Muscle of back (tissue), 11 donors: ENCODE results near the gene SETD1B. TPM values are rescaled to one million over a fixed set of nuclear protein-coding genes. Genes with fewer than 3 reads are reported as not detected.

Source experiments
- DNase-seq, 3 donors: peaks; one replicate each; pipeline versions ENCODE4 v3.0.0 to v3.0.0-alpha.2; 2013
- polyA plus RNA-seq, 10 donors: library from polyadenylated mRNA; unstranded; fragments of 120-200 nt; gene quantifications; one replicate each; pipeline ENCODE4 v1.2.1, GENCODE V29; 2013; ENCODE audit not compliant: insufficient read length in 10 of 10

SETD1B gene
- polyA plus RNA-seq, 10 donors, result 6.6 to 11.2 (median 8.7) TPM

DNA sequence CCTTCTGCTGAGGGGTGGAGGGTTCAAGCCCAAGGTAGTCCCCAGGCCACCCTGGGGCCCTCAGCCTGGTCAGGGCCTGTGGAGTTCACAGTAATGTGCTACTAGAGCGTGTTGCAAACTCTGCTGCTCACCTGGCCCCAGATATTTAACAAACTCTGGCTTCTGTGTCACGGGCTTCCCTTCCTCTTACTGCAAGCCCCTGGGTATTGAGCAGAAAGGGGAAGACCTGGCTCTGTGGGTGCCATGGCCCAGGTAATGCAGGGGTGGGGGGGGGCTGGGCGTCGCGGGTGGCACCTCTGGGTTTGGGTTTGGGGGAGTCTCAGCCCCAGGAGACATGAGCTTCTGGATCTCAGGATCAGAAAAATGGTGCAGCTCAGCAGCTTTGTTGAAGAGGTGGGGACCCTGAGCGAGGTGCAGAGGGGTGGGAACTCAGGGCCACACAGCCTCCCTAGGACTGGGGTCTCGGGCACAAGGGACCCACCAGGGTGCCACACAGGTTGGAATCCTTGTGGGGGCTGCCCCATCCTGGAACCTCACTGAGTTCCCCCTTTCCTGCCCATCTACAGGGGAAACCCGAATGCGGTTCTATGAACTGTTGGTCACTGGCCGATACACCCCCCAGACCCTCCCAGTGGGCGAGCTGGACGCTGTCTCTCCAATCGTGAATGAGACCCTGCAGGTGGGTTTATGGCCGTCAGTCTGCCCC, 4.0 kb downstream of the SETD1B start:
- no peak for DNase-seq

DNA sequence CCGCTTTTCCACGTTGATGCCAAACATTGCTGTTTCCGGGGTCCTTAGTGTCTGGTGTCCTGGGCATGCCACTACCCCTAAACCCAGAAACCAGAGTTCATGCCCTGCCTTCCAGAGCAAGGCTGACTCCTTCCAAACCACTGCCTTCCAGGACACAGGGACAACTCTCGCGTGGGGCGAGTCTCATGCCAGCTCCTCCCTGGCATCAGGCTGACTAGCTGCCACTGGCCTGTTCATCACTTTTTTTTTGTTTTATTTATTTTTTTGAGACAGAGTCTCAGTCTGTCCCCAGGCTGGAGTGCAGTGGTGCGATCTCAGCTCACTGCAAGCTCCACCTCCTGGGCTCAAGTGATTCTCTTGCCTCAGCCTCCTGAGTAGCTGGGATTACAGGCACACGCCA, 4.8 kb downstream of the SETD1B start:
- no peak for DNase-seq

DNA sequence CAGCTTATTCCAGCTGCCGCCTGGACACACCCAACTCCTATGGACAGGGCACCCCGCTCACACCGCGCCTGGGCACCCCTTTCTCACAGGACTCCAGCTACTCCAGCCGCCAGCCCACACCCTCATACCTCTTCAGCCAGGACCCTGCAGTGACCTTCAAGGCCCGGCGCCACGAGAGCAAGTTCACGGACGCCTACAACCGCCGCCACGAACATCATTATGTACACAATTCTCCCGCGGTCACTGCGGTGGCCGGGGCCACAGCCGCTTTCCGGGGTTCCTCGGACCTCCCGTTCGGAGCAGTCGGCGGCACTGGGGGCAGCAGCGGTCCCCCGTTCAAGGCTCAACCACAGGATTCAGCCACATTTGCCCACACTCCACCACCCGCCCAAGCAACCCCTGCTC, 5.9 kb downstream of the SETD1B start:
- no peak for DNase-seq

DNA sequence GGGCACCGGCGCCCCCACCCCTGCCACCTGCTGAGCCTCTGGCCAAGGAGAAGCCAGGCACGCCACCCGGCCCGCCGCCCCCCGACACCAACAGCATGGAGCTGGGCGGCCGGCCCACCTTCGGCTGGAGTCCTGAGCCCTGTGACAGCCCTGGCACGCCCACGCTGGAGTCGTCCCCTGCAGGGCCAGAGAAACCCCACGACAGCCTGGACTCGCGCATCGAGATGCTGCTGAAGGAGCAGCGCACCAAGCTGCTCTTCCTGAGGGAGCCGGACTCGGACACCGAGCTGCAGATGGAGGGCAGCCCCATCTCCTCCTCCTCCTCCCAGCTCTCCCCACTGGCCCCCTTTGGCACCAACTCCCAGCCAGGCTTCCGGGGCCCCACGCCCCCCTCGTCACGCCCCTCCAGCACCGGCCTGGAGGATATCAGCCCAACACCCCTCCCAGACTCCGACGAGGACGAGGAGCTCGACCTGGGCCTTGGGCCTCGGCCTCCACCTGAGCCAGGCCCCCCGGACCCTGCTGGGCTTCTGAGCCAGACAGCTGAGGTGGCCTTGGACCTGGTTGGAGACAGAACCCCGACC, 6.5 kb downstream of the SETD1B start:
- no peak for DNase-seq

DNA sequence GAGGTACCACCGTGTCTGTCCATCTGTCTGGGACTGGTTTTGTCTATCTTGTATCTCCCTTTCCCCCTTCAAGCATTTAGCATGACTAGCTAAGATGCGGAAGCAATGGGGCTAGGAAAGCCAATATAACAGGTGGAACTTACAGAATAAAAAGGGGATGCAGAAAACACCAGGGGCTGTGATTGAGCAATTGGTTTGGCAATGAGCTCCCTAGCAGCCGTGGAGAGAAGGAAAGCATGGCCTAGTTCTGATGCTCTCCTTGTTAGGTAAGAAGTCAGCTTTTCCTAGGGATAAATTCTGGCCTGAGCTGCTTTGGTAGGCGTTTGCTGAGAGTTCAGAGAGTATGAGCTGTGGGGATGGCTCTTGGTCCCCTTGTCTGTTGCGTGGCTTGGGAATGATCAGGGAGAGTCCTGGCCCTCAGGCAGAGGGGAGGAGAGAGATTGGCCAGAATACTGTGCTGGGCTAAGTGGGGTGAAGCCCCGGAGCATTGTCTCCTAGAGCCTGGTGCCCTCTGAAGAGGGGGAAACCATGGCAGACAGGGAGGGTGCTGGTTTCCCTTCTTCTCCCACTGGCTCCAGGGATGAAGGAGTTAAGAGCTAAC, 7.1 kb downstream of the SETD1B start:
- peak in 1 of 3 donors; percentile 30 for DNase-seq

DNA sequence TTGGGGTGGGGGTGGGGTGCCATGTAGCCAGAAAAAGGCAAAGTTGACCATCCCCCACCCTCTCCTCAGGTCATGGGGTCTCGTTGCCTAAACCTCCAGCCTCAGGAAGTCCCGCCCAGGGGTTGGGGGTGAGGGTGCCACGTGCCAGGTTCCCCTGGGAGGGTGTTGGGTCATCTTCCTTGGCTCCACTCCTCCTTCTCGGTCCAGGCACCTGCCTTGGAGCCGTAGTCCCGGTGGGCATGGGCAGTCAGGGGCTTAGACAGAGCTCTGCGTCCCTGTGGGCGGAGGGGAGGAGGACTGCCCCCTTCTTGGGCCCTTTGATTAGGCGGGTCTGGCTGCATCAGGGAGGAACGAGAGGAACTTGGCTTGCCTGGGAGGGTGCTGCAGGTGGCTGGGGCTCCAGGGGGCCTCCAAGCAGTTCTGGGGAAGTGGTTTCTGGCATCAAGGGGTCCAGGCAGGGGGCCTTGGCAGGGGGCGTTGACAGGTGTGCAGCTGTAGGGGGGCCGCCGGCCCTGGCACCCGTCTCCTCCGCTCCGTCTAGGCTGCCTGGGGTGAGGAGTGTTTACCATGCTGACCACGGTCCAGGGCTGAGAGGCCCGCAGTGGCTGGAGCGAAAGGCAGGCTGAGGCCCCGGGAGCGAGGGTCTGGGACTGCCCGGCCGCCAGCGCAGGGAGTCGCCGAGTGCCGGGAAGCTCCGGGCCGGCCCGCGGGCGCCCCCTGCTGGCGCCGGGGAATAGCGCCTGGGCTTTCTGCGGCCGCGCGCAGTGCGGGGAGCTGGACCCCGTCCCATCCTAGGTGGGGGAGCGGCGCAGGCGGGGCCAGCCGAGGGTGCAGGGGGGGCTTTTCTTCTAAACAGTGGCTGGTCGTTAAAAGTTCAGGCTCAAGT, 7.9 kb downstream of the SETD1B start:
- DNase-seq, result peak in 2 of 3 donors; percentile 86 to 89

DNA sequence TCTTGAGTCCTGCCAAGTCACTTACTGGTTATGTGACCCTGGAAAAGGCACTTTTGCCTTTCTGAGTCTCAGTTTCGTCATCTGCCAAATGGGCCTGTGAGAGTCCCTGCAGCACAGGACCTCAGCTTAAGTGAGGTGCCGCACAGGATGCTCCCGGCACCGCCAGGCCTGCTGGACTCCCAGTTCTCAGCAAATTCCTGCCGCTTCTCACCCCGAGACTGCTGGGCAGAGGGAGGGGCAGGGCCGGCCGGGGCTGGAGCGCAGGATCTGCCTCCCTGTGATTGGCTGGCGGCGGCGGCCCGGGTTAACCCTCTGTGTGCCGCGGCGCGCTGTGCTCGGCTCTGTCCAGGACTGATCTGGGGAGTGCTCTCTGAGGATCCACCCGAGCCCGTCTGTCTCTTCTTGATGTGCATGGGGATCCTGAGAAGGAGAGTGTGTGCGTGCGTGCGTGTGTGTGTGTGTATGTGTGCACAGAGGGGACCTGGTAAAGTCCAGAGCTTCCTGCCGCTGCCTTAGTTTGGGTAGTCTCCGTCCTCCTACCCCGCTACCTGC, 8.6 kb downstream of the SETD1B start:
- peak in 2 of 3 donors; percentile 55 to 85 for DNase-seq

DNA sequence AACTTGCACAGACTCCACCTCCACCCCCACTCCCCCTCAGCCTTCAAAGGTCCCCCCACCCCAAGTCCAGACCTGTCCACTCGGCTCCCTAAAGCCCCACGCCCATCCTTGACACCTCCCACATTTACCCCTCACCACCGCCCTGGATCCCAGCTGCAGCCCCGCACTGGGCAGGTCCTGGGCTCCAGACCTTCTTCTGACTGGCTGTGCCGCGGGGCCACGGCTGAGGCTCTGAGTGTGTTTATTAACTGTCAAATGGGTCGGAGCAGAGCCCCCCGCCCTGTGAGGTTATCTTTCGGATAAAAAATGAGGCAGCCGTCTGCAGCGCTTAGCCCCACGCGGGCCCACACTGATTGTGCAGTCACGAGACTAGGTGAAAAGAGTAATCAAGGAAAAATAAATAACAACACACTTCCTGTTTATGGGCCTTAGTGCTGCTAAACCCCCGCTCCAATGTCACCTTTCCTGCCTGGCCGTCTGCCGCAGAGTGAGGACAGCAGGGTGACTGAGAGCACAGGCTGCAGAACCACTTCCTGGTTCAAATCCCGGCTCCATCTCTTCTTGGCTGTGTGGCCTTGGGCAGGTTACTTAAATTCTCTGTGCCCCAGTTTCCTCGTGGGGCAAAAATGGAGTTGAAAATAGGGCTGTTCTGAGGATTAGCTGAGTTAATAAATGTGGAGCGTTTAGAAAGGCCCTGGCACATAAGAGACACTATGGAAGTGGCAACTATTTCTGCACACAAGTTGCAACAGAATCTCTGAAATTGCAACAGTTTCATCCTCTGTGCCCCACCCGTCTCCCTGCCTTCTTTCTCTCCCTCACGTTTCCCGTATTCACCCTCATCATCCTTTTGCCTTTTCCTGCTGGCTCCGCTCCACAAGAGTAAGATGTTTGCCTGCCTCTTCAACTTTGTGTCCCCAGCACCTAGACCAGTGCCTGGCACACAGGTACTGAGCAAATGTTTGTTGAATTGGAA, 9.4 kb downstream of the SETD1B start:
- no peak for DNase-seq

DNA sequence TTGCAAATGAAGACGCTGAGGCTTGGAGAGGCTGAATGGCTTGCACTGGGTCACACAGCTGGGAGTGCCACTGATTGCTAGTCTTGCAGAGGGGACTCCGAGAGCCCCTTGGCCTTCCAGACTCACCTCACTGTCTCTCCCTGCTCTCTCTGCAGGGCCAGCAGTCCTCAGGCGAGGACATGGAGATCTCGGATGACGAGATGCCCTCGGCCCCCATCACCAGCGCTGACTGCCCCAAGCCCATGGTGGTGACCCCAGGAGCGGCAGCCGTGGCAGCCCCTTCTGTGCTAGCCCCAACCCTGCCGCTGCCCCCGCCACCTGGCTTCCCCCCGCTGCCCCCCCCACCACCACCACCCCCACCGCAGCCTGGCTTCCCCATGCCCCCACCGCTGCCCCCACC, 10.1 kb downstream of the SETD1B start:
- no peak for DNase-seq

DNA sequence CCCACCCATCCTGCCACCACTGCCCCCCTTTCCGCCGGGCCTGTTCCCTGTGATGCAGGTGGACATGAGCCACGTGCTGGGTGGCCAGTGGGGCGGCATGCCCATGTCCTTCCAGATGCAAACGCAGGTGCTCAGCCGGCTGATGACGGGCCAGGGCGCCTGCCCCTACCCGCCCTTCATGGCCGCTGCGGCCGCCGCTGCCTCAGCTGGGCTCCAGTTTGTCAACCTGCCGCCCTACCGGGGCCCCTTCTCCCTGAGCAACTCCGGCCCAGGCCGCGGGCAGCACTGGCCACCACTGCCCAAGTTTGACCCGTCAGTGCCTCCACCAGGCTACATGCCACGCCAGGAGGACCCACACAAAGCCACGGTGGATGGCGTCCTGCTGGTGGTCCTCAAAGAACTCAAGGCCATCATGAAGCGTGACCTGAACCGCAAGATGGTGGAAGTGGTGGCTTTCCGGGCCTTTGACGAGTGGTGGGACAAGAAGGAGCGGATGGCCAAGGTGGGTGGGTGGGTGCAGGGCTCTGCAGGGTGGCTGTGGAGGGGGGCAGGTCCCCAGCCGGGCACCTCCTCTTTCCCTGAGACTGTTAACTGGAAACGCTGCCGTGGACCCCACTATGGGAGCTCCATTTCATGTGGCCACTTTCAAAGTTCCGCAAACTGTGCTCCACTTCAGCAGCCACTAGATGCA, 10.8 kb downstream of the SETD1B start:
- no peak for DNase-seq

DNA sequence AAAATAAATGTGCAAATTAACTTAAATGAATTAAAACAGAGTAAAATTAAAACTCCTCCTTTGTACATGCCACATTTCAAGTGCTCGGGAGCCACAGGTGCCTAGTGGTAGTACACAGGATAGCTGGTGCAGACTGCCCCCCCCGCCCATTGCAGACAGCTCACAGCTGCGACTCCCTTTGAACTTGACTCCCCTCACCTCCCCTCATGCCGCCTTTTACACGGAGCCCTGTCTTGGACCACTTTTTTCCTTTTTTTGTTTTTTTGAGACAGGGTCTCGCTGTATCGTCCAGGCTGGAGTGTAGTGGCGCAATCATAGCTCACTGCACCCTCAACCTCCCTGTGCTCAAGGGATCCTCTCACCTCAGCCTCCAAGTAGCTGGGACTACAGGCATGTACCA, 11.5 kb downstream of the SETD1B start:
- no peak for DNase-seq

DNA sequence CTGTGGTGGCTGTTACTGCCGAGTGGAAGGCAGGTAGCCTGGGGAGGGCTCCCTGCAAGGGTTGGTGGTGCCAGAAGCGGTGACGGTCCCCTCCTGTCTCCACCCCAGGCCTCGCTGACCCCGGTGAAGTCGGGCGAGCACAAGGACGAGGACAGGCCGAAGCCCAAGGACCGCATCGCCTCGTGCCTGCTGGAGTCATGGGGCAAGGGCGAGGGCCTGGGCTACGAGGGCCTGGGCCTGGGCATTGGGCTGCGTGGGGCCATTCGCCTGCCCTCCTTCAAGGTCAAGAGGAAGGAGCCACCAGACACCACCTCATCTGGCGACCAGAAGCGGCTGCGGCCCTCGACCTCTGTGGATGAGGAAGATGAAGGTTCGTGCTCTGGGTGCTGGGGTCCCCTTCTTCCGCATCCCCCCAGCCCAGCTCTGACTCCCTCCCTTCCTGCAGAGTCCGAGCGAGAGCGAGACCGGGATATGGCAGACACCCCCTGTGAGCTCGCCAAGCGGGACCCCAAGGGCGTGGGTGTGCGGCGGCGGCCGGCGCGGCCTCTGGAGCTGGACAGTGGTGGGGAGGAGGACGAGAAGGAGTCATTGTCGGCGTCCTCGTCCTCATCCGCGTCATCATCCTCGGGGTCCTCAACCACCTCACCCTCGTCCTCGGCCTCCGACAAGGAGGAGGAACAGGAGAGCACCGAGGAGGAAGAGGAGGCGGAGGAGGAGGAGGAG, 13.3 kb downstream of the SETD1B start:
- no peak for DNase-seq

DNA sequence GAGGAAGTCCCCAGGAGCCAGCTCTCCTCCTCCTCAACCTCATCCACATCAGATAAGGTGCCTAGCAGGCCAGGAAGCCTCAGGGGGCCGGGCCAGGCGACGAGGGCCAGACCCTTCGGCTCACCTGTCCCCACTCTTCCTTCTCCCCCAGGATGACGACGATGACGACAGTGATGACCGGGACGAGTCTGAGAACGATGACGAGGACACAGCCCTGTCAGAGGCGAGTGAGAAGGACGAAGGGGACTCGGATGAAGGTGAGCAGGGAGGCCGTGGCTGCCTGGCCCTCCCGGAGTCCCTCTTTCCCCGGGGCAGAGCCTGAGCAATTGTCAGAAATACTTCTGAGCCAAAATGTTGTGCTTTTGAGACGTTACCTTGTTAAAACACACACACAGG, 13.8 kb downstream of the SETD1B start:
- no peak for DNase-seq

DNA sequence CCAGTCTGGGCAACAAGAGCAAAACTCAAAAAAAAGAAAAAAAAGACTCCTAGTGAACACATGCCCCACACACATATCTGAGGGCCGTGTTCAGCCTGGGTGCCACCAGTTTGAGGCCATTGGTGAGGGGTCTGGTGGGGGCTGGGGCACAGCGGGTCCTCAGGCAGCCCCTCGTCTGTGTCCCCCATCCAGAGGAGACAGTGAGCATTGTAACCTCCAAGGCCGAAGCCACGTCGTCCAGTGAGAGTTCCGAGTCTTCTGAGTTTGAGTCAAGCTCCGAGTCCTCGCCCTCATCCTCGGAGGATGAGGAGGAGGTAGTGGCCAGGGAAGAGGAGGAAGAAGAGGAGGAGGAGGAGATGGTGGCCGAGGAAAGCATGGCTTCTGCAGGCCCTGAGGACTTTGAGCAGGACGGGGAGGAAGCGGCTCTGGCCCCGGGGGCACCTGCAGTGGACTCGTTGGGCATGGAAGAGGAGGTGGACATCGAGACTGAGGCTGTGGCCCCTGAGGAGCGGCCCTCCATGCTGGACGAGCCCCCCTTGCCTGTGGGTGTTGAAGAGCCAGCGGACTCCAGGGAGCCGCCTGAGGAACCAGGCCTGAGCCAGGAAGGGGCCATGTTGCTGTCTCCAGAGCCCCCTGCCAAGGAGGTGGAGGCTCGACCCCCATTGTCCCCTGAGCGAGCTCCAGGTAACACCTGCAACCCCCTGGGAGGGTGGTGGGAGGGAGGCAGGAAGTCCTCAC, 15.6 kb downstream of the SETD1B start:
- no peak for DNase-seq

DNA sequence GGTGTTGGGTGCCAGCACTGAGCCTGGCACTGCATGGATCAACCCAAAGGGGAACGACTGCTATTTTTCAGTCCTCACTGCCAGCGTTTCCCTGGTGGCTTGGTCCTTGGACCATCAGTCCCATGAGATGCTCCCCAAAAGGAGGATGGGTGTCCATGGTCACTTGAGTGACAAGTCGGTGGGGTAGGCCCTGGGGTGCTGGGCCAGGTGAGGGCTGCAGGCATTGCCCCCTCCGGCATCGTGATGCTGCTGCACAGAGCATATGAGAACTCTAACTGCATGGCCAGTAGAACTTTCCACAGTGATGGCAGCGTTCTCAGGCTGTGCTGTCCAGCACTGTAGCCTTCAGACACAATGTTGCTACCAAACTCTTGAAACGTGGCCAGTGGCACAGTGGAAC, 16.2 kb downstream of the SETD1B start:
- no peak for DNase-seq

DNA sequence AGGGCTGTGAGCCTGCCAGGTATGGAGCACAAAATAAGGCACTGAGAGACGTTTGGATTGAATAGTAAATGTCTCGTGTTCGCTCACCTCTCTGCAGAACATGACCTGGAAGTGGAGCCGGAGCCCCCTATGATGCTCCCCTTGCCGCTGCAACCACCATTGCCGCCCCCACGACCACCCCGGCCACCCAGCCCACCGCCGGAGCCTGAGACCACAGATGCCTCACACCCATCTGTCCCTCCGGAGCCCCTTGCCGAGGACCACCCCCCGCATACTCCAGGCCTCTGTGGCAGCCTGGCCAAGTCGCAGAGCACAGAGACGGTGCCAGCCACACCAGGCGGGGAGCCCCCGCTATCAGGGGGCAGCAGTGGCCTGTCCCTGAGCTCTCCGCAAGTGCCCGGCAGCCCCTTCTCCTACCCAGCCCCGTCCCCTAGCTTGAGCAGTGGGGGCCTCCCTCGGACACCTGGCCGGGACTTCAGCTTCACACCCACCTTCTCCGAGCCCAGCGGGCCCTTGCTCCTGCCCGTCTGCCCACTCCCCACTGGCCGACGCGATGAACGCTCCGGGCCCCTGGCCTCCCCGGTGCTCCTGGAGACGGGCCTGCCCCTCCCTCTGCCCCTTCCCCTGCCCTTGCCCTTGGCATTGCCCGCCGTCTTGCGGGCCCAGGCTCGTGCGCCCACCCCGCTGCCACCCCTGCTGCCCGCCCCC, 18.7 kb downstream of the SETD1B start:
- DNase-seq, result no peak

DNA sequence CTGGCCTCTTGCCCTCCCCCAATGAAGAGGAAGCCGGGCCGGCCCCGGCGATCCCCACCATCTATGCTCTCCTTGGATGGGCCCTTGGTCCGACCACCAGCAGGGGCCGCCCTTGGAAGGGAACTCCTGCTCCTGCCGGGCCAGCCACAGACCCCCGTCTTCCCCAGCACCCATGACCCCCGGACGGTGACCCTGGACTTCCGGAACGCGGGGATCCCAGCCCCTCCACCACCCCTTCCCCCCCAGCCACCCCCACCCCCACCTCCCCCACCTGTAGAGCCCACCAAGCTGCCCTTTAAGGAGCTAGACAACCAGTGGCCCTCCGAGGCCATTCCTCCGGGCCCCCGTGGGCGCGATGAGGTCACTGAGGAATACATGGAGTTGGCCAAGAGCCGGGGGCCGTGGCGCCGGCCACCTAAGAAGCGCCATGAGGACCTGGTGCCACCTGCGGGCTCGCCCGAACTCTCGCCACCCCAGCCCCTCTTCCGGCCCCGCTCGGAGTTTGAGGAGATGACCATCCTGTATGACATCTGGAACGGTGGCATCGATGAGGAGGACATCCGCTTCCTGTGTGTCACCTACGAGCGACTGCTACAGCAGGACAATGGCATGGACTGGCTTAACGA, 19.4 kb downstream of the SETD1B start:
- no peak for DNase-seq

DNA sequence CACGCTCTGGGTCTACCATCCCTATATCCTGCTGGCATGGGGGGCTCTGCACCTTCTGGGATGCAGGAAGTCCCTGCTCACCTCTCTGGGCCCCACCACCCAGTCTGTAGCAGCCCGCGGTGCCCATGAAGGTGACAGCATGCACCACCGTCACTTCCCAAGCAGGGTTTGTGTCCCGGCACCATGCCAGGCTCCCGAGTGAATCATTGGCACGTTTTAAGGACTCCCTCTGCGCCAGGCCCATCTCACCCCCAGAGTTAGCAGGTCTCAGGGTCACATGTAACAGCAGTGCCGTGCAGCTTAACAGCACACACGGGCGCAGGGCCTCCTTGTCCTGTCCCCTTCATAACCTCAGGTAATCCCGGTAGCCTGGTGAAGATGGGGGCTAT, 19.9 kb downstream of the SETD1B start:
- no peak for DNase-seq
